HepG2 (cell line): ENCODE results near the gene DDAH2. TPM values are rescaled to one million over a fixed set of nuclear protein-coding genes. Genes with fewer than 3 reads are reported as not detected.
A peak's percentile ranks its signal among the peaks of the same experiment; 100 is the strongest.

ENCODE experiments used
- AKAP8 ChIP-seq: sonication (generic); formaldehyde crosslinking; IDR thresholded peaks from 2 replicates; pipeline ENCODE4 v1.5.1; 2020; ENCODE audit warnings: mild to moderate bottlenecking, missing genetic modification reagents
- BCLAF1 ChIP-seq: fragments of 450-650 bp; IDR thresholded peaks from 2 replicates; pipeline ENCODE4 v1.6.1; 2017; ENCODE audit warnings: mild to moderate bottlenecking
- EHMT2 ChIP-seq: fragments of 200-600 bp; sonication (generic); IDR thresholded peaks from 2 replicates; pipeline ENCODE4 v1.7.0; 2017; ENCODE audit warnings: antibody characterized with exemption, low read depth, low read length, borderline replicate concordance
- FOXK1 ChIP-seq: sonication (generic); formaldehyde crosslinking; IDR thresholded peaks from 2 replicates; pipeline ENCODE4 v1.4.0; 2020; ENCODE audit warnings: low read depth, missing genetic modification reagents, borderline replicate concordance
- GPBP1L1 ChIP-seq: sonication (generic); formaldehyde crosslinking; IDR thresholded peaks from 2 replicates; pipeline ENCODE4 v1.5.0; 2020; ENCODE audit warnings: mild to moderate bottlenecking, missing genetic modification reagents
- IRF9 ChIP-seq: sonication (generic); formaldehyde crosslinking; IDR thresholded peaks from 2 replicates; pipeline ENCODE4 v1.8.0; 2022; ENCODE audit warnings: missing genetic modification reagents, mild to moderate bottlenecking, borderline replicate concordance
- NCOA2 ChIP-seq: sonication (generic); formaldehyde crosslinking; IDR thresholded peaks from 2 replicates; pipeline ENCODE4 v1.8.0; 2022; ENCODE audit warnings: inconsistent platforms
- SCMH1 ChIP-seq: sonication (generic); formaldehyde crosslinking; IDR thresholded peaks from 2 replicates; pipeline ENCODE4 v1.9.0; 2021; ENCODE audit warnings: missing genetic modification reagents, mild to moderate bottlenecking, borderline replicate concordance
- ZBTB1 ChIP-seq: sonication (generic); formaldehyde crosslinking; IDR thresholded peaks from 2 replicates; pipeline ENCODE4 v1.4.0; 2020; ENCODE audit warnings: missing genetic modification reagents, borderline replicate concordance
- ZFP37 ChIP-seq: sonication (generic); formaldehyde crosslinking; IDR thresholded peaks from 2 replicates; pipeline ENCODE4 v1.4.0; 2020; ENCODE audit warnings: missing genetic modification reagents, borderline replicate concordance
- ZNF318 ChIP-seq: sonication (generic); formaldehyde crosslinking; IDR thresholded peaks from 2 replicates; pipeline ENCODE4 v1.4.0; 2020; ENCODE audit warnings: mild to moderate bottlenecking, missing genetic modification reagents
- ZNF782 ChIP-seq: sonication (generic); formaldehyde crosslinking; IDR thresholded peaks from 2 replicates; pipeline ENCODE4 v1.4.0; 2020; ENCODE audit warnings: missing genetic modification reagents, mild to moderate bottlenecking, borderline replicate concordance
- polyA plus RNA-seq, 8 experiments: library from polyadenylated mRNA; depleted of rRNA in 3 of 8; stranded (reverse) in 7 of 8; unstranded in 1 of 8; fragments of >200 nt; fragmentation: Illumina TruSeq in 4 of 8; extraction: Trizol in 4 of 8; gene quantifications; 2 replicates each; pipeline versions ENCODE4 v1.2.1 to v1.2.3, GENCODE V29; 2011 to 2016; ENCODE audit warnings: low read depth in 4 of 8, missing spikeins in 1 of 8, mixed read lengths in 1 of 8; ENCODE audit not compliant: insufficient read depth in 1 of 8
- total RNA-seq, 5 experiments: library from RNA; depleted of rRNA; stranded (reverse); fragments of >200 nt; fragmentation: Illumina TruSeq; extraction: Trizol; gene quantifications; 2 replicates each; pipeline ENCODE4 v1.2.3, GENCODE V29; 2016; ENCODE audit warnings: low read depth in 1 of 5
- TF ChIP-seq, protein P1 (sequence below): fragments of 450-650 bp; IDR thresholded peaks from 2 replicates; pipeline ENCODE4 v1.6.1; 2017

The DDAH2 gene
- total and polyA plus RNA-seq, 2 of the 13 experiments (the other 11 are each of a cell fraction or from before 2014, with no cell fraction given): 16.4 to 21.1 TPM

GRCh38 chr6:31739639-31740396 is 10.7 kb upstream of the DDAH2 start, which contains the start of gene MSH5 (continued):
- TF ChIP-seq AKAP8 (CRISPR knock-in tag) (peak; percentile 76; the same call in 1 of the 2 replicates), FOXK1 (CRISPR knock-in tag) (peak; percentile 72; the same call in 1 of the 2 replicates), ZNF782 (CRISPR knock-in tag) (peak; percentile 89; the same call in 1 of the 2 replicates), IRF9 (CRISPR knock-in tag) (peak; percentile 99), BCLAF1 (no peak), NCOA2 (no peak; the same call in none of the 2 replicates), ZFP37 (CRISPR knock-in tag) (peak; percentile 84; the same call in 1 of the 2 replicates), EHMT2 (no peak), ZBTB1 (CRISPR knock-in tag) (no peak), ZNF318 (CRISPR knock-in tag) (peak; percentile 98), SCMH1 (CRISPR knock-in tag) (no peak), GPBP1L1 (CRISPR knock-in tag) (no peak)
- TF ChIP-seq, protein P1, sequence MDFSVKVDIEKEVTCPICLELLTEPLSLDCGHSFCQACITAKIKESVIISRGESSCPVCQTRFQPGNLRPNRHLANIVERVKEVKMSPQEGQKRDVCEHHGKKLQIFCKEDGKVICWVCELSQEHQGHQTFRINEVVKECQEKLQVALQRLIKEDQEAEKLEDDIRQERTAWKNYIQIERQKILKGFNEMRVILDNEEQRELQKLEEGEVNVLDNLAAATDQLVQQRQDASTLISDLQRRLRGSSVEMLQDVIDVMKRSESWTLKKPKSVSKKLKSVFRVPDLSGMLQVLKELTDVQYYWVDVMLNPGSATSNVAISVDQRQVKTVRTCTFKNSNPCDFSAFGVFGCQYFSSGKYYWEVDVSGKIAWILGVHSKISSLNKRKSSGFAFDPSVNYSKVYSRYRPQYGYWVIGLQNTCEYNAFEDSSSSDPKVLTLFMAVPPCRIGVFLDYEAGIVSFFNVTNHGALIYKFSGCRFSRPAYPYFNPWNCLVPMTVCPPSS: no peak
